HT-29 (cell line): Measurements from ENCODE around the gene ART1. TPM values are rescaled to one million over a fixed set of nuclear protein-coding genes. Genes with fewer than 3 reads are reported as not detected.
"Not testable (repeated sequence)": the region's sequence is repeated elsewhere in the genome, so short reads cannot be mapped to it uniquely, and the experiment has no call there.

ENCODE experiments used
- DNase-seq: peaks from one replicate; pipeline ENCODE4 v3.0.0-alpha.2; 2015; ENCODE audit warnings: low spot score
- total RNA-seq: library from RNA; depleted of rRNA; stranded (reverse); fragments of >200 nt; shearing (Covaris generic); gene quantifications from 2 replicates; pipeline ENCODE4 v1.2.3, GENCODE V29; 2014; rRNA removed

ART1 gene
- total RNA-seq = not detected in 2 replicates

GRCh38 chr11:3644817-3645235 is at the start of gene ART1:
TSS of gene ART1 (plus strand) at chr11:3645128. CDS start at chr11:3659214, 14,086 bp downstream.
- DNase-seq = peak; percentile 33

GRCh38 chr11:3597743-3598142 is 47.2 kb upstream of the ART1 start:
- DNase-seq = not testable (repeated sequence)

- not testable (repeated sequence) for DNase-seq
These were observed 44.7 kb upstream of the ART1 start for GRCh38 chr11:3600201-3600600.

- no peak for DNase-seq
These were observed 40.8 kb upstream of the ART1 start for GRCh38 chr11:3604167-3604566.

GRCh38 chr11:3605283-3605662 is 39.7 kb upstream of the ART1 start:
- no peak for DNase-seq

GRCh38 chr11:3605771-3606203 is 39.1 kb upstream of the ART1 start:
- DNase-seq = peak; percentile 35

- peak; percentile 81 for DNase-seq
These were observed 35.3 kb upstream of the ART1 start for GRCh38 chr11:3609416-3610265.

- no peak for DNase-seq
These were observed 34.1 kb upstream of the ART1 start for GRCh38 chr11:3610846-3611245.

- no peak for DNase-seq
These were observed 32.8 kb upstream of the ART1 start for GRCh38 chr11:3611976-3612678.

GRCh38 chr11:3613998-3614741 is 30.8 kb upstream of the ART1 start:
- DNase-seq = no peak

- DNase-seq = no peak
These were observed 30.2 kb upstream of the ART1 start for GRCh38 chr11:3614742-3615171.

- no peak for DNase-seq
These were observed 28.9 kb upstream of the ART1 start for GRCh38 chr11:3615998-3616397.

- DNase-seq = no peak
These were observed 28.0 kb upstream of the ART1 start for GRCh38 chr11:3616721-3617460.

- no peak for DNase-seq
These were observed 26.9 kb upstream of the ART1 start for GRCh38 chr11:3617990-3618389.

- DNase-seq = no peak
These were observed 22.4 kb upstream of the ART1 start for GRCh38 chr11:3622521-3622920.

GRCh38 chr11:3623121-3623520 is 21.8 kb upstream of the ART1 start:
- DNase-seq = no peak

GRCh38 chr11:3623767-3624458 is 21.0 kb upstream of the ART1 start:
- no peak for DNase-seq

GRCh38 chr11:3626250-3626960 is 18.5 kb upstream of the ART1 start:
- DNase-seq = no peak

GRCh38 chr11:3627291-3627690 is 17.6 kb upstream of the ART1 start:
- DNase-seq = no peak

GRCh38 chr11:3631331-3631730 is 13.6 kb upstream of the ART1 start:
- no peak for DNase-seq
